ENCODE data around the gene CROCC2. TPM values are rescaled to one million over a fixed set of nuclear protein-coding genes. Genes with fewer than 3 reads are reported as not detected.

Gene CROCC2
- total and polyA plus RNA-seq, 2 donors = 0.08 TPM; not detected in 1

DNA sequence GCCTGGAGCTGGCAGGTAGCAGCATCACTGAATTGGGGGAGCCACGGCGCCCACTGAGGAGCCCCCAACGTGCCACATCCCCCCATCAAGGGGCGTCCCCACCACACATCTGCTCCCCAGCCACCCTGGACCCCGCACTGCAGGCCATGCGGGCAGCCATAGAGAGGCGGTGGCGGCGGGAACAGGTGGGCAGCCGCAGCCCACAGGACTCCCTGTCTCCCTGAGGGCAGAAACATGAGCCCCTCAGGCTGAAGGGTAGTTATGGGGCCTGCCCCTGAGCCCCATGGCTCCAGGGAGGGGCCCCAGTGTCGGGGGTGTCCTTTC, 26.6 kb downstream of the CROCC2 start:
- Histone ChIP-seq H3K4me3 (ENCODE audit: low read depth, low read length) (no peak overlapping the region), H3K27ac (ENCODE audit: low read depth) (no peak overlapping the region), H3K36me3 (ENCODE audit: insufficient read depth) (no peaks in the 10 kb centered on the region), H3K4me1 (ENCODE audit: insufficient read depth) (no peaks in the 10 kb centered on the region)
- WGBS = 91% methylated on average over 11 of the region's 11 CpGs
- no peak for DNase-seq (ENCODE audit: extremely low spot score)

DNA sequence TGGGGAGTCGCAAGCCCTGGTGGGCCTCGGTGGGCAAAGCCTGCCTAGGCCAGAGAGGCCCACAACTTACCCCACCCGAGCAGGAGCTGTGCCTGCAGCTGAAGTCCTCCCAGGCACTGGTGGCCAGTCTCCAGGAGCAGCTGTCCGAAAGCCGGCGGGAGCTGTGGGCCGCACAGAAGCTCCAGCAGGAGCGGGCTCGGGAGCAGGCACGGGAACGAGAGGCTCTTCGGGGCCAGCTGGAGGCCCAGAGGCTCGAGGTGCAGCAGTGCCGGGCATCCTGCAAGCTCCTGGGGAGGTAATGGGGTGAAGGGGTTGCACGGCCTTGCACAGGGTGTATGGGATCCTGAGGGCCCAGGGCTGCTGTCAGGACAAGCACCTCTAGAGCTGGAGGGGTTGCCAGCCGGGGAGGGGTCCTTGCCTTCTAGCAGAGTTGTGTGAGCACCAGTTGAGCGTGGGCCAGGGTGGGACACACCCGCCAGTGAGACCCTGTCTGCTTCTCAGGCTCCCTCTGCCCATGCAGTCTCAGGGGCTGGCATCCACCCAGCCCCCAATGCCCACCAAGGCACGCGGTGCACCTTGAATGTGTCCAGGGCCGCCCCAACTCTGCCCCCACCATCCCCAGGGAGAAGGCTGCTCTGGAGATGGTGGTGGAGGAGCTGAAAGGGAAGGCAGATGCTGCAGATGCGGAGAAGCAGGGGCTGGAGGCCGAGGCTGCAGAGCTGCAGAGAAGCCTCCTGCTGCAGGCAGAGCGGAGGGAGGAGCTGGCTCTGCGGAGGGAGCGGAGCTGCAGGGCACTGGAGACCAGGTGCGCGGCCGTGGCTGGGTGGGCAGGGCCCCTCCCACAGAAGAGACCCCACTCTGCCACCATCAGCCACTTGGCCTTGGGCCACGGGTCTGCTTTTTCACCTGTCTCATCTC, 27.2 kb downstream of the CROCC2 start:
- H3K27ac ChIP-seq (ENCODE audit: low read depth) = no peak overlapping the region
- no peak for DNase-seq (ENCODE audit: extremely low spot score)
- no peak overlapping the region for H3K4me3 ChIP-seq (ENCODE audit: low read depth, low read length)
- H3K36me3 ChIP-seq (ENCODE audit: insufficient read depth) = no peaks in the 10 kb centered on the region
- no peaks in the 10 kb centered on the region for H3K4me1 ChIP-seq (ENCODE audit: insufficient read depth)
- 81% methylated on average over 30 of the region's 30 CpGs for WGBS

DNA sequence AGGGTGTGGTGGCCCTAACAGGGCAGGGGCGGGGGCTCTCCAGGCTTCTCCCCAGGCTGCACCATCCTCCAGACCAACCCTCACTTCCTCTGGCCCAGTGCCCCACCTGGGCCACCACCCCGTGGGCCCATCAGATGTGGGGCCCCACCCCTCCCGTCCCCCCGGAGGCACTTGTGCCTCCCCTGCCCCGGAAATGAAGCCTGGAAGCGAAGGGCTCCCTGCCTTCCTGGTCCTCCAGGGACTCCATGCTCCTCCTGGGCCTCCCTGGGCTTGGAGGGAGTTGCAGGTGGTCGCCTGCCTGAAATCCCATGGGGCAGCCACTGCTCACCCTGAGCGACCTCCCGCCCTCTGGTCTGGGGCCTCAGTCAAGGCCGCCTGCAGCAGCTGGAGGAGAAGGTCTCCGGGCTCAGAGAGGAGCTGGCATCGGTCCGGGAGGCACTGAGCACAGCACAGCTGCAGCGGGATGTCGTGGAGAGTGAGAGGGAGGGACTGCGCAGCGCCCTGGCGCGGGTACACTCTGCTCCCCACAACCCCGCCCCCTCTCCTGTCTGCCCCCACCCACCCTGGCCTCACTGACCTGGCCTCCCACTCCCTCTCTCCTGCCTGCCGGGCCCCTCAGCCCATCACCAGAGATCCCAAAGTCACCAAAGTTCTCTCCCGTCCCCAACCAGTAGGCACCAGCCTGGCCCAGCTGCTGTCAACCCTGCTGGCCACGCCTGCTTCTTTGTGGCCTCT, 28.0 kb downstream of the CROCC2 start:
- DNase-seq (ENCODE audit: extremely low spot score) = no peak
- Histone ChIP-seq H3K4me3 (ENCODE audit: low read depth, low read length) (no peak overlapping the region), H3K27ac (ENCODE audit: low read depth) (no peak overlapping the region), H3K36me3 (ENCODE audit: insufficient read depth) (no peaks in the 10 kb centered on the region), H3K4me1 (ENCODE audit: insufficient read depth) (no peaks in the 10 kb centered on the region)
- 77% methylated on average over 23 of the region's 23 CpGs for WGBS

DNA sequence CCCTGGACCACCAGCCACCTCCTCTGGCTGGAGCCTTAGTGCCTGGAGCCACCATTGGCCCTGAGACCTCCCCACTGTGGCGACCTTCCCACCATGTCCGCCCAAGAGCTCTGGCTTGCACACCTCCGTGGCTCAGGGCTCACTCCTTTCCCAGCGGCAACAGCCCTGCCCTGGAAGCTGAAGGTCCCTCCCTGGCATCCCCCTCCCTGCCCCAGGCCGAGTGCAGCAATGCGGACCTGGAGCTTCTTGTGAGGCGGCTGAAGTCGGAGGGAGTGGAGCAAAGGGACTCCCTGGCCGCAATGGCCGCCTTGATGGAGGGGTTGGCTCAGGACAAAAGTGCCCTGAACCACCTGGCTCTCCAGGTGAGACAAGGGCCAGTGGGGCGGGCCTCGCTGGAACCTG, 28.6 kb downstream of the CROCC2 start:
- H3K4me3 ChIP-seq (ENCODE audit: low read depth, low read length) = no peak overlapping the region
- DNase-seq (ENCODE audit: extremely low spot score) = no peak
- H3K36me3 ChIP-seq (ENCODE audit: insufficient read depth) = no peaks in the 10 kb centered on the region
- H3K4me1 ChIP-seq (ENCODE audit: insufficient read depth) = no peaks in the 10 kb centered on the region
- no peak overlapping the region for H3K27ac ChIP-seq (ENCODE audit: low read depth)
- 93% methylated on average over 12 of the region's 12 CpGs for WGBS

DNA sequence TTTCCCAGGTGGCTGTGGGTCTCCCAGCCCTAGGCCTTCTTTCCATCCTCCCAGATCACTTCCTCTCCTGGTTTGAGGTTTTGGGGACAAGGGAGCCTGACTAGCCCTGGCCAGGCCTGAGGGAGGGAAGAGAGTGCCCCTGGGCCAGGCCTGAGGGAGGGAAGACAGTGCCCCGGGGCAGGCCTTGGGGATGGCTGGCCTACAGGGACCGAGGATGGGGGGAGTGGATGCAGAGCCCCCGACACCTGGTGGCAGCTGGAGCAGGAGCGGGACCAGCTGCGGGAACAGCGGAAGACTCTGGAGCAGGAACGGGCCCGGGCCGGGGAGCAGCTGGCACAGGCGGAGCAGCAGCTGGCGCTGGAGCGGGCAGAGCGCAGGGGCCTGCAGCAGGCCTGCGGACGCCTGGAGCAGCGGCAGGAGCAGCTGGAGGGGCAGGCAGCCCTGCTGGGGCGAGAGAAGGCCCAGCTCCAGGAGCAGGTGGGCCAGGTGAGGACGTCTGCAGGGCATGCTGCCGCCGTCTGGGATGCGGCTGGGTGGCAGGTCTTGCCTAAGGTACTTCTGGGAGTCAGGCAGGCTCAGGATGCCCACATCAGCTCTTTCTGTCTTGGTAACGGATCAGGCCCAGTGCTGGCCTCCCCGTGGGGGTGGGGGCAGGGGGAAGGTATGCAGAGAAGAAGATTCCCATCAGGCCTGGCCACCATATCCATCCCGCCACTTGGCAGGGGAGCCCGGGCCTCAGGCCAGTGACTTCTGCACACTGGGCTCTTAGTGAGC, 29.2 kb downstream of the CROCC2 start:
- WGBS = 84% methylated on average over 25 of the region's 25 CpGs
- H3K27ac ChIP-seq (ENCODE audit: low read depth) = no peak overlapping the region
- no peak overlapping the region for H3K4me3 ChIP-seq (ENCODE audit: low read depth, low read length)
- no peak for DNase-seq (ENCODE audit: extremely low spot score)
- no peaks in the 10 kb centered on the region for H3K36me3 ChIP-seq (ENCODE audit: insufficient read depth)
- no peaks in the 10 kb centered on the region for H3K4me1 ChIP-seq (ENCODE audit: insufficient read depth)

DNA sequence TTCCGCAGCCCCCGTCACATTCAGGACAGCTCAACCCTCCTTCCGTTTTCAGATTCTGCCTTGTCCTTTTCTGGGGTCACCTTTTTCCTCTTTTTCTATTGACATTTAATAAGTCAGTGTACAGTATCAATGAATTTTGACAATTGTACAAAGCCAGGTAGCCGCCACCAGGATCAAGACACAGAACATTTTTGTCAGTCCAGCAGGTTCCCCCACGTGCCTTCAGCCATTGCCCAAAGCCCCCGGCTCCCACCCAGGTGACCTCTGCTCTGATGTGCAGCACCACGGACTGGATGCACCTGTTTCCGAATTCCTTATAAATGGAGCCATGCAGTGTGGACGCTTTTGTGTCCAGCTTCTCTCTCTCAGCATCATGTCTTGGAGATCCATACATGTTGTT, 30.0 kb downstream of the CROCC2 start:
- no peaks in the 10 kb centered on the region for H3K36me3 ChIP-seq (ENCODE audit: insufficient read depth)
- 87% methylated on average over 9 of the region's 9 CpGs for WGBS
- no peak overlapping the region for H3K27ac ChIP-seq (ENCODE audit: low read depth)
- H3K4me1 ChIP-seq (ENCODE audit: insufficient read depth) = no peaks in the 10 kb centered on the region
- H3K4me3 ChIP-seq (ENCODE audit: low read depth, low read length) = no peak overlapping the region
- no peak for DNase-seq (ENCODE audit: extremely low spot score)

DNA sequence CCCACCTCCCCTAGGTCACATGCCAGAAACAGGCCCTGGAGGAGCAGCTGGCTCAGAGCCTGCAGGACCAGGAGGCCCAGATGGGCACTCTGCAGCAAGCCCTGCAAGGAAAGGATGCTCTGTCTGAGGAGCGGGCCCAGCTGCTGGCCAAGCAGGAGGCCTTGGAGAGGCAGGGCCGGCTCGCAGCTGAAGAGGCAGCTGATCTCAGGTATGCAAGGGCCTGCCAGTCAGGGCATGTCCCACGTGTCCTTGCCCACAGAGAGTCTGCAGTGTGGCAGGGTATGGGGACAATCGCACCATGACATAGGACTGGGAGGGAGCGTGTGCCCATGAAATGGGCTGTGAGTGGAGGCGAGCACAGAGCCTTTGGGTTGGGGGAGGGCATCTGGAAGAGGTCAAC, 39.9 kb downstream of the CROCC2 start:
- Histone ChIP-seq H3K4me3 (ENCODE audit: low read depth, low read length) (no peak overlapping the region), H3K27ac (ENCODE audit: low read depth) (no peak overlapping the region), H3K4me1 (ENCODE audit: insufficient read depth) (no peaks in the 10 kb centered on the region), H3K36me3 (ENCODE audit: insufficient read depth) (no peaks in the 10 kb centered on the region)
- 83% methylated on average over 7 of the region's 7 CpGs for WGBS
- DNase-seq (ENCODE audit: extremely low spot score) = no peak

DNA sequence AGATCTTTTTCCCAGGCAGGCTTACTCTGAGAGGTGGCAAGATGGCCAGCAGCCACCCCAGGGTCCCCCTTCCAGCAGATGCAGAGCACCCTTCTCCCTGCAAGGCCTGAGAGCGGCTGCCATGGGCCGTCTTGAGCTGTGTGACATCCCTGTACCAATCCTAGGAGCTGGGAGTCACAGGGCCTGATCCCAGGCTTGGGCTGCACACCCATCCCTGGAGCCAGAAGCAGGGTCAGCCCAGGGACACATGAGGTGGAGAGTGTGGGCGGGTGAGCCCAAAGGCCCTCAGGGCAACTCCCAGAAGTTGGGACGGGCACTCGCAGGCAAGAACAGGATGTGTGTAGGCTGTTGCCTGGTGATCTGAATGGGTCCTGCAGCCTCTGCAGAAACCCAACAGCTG, 40.5 kb downstream of the CROCC2 start:
- Histone ChIP-seq H3K4me3 (ENCODE audit: low read depth, low read length) (no peak overlapping the region), H3K36me3 (ENCODE audit: insufficient read depth) (no peaks in the 10 kb centered on the region), H3K4me1 (ENCODE audit: insufficient read depth) (no peaks in the 10 kb centered on the region), H3K27ac (ENCODE audit: low read depth) (no peak overlapping the region)
- 79% methylated on average over 5 of the region's 5 CpGs for WGBS
- no peak for DNase-seq (ENCODE audit: extremely low spot score)

DNA sequence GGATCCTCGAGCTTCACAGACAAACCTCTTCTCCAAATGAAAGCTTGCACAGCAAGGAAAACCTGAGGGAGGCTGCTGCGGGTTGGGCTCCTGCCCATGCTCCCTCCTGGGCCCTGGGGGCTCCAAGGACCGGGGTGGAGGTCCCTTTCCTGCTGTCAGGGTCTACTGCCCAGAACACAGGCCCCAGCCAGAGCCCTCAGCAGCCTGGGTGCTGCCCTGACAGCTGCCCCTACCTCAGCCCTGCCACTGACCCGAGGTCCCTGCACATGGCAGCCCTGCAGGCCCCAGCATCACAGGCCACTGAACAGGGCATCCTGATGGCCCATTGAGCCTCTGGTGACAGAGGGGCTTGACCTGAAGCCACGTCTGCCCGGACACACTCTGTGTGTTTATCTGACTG, 41.0 kb downstream of the CROCC2 start:
- no peak for DNase-seq (ENCODE audit: extremely low spot score)

DNA sequence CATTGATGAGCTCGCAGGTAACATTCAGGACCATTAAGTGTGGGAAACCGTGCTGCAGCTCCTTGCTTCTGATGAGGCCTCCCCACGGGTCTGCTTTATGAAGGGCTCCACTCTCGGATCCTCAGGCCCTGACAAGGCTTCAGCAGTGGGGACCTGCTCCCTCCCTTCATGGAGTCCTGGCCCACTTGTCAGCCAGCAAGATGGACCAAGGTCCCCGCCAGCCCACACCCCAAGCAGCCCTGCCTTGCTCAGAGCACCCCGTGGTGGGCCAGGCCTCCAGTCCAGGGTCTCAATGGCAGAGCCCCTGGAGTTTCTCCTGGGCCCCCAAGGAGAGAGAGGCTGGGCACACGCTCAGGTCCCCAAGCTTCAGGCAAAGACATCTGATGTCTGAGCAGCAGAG, 41.5 kb downstream of the CROCC2 start:
- Histone ChIP-seq H3K36me3 (ENCODE audit: insufficient read depth) (no peaks in the 10 kb centered on the region), H3K4me3 (ENCODE audit: low read depth, low read length) (no peak overlapping the region), H3K27ac (ENCODE audit: low read depth) (no peak overlapping the region), H3K4me1 (ENCODE audit: insufficient read depth) (no peaks in the 10 kb centered on the region)
- DNase-seq (ENCODE audit: extremely low spot score) = no peak
- 92% methylated on average over 7 of the region's 7 CpGs for WGBS

More for the DNA sequence above, 41.0 kb downstream of the CROCC2 start:
- no peak overlapping the region for H3K27ac ChIP-seq (ENCODE audit: low read depth)
- 86% methylated on average over 6 of the region's 6 CpGs for WGBS
- no peaks in the 10 kb centered on the region for H3K36me3 ChIP-seq (ENCODE audit: insufficient read depth)
- no peak overlapping the region for H3K4me3 ChIP-seq (ENCODE audit: low read depth, low read length)
- no peaks in the 10 kb centered on the region for H3K4me1 ChIP-seq (ENCODE audit: insufficient read depth)

DNA sequence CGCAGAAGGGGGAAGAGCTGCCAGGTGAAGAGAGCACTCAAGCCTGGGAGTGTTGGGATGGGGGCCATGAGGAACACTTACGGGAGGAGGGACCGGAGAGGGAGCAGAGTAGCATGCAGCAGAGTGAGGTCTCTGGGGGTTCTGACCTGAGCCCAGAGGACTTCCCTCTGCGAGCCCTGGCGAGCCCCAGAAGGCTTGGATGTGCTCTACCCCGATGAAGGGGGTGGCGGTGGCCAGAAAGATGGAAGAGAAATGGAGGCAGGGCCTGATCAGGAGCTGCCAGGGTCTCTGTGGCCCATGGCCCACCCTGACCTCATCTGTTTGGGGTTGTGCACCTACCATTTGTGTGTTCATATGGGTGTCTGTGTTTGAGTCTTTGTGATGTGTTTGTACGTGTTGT, 42.0 kb downstream of the CROCC2 start:
- no peak overlapping the region for H3K4me3 ChIP-seq (ENCODE audit: low read depth, low read length)
- no peaks in the 10 kb centered on the region for H3K36me3 ChIP-seq (ENCODE audit: insufficient read depth)
- WGBS = 94% methylated on average over 8 of the region's 8 CpGs
- H3K4me1 ChIP-seq (ENCODE audit: insufficient read depth) = no peaks in the 10 kb centered on the region
- DNase-seq (ENCODE audit: extremely low spot score) = no peak
- no peak overlapping the region for H3K27ac ChIP-seq (ENCODE audit: low read depth)

DNA sequence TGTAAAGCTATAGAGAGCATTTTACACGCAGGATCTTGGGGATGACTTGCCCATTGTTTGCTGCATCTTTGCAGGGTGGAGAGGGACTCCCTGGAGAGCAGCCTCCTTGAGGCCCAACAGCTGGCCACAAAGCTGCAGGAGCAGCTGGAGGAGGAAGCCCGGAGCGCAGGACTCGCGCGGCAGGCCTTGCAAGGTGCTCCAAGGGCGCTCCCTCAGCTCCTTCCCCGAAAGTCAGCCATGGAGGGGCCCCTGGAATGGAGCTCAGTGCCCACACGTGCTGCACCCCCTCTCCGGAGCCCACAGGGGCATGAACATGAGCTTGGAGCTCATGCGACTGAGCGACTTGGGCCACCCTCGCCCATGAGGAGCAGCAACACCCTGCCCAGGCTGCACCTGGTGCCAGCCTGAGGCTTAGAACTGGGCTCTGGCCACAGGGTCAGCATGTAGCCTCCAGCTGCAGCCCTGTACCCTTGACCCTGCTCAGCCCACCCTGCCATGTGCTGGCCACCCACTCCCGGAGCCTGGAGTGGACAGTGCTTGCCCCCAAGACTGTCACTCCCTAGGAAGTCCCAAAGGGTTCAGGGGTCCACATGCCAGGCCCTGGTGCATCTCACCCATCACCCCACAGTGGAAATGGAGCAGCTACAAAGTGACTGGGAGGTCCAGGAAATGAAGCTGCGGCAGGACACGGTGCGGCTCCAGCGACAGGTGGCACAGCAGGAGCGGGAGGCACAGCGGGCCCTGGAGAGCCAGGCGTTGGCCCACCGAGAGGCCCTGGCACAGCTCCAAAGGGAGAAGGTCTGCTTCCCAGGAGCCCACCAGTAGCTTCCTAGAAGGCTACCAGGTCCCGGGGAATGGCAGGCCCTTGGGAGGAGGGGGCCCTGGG, 43.0 kb downstream of the CROCC2 start:
- Histone ChIP-seq H3K27ac (ENCODE audit: low read depth) (no peak overlapping the region), H3K4me3 (ENCODE audit: low read depth, low read length) (no peak overlapping the region), H3K36me3 (ENCODE audit: insufficient read depth) (no peaks in the 10 kb centered on the region), H3K4me1 (ENCODE audit: insufficient read depth) (no peaks in the 10 kb centered on the region)
- no peak for DNase-seq (ENCODE audit: extremely low spot score)
- WGBS = 83% methylated on average over 23 of the region's 23 CpGs
